ENCODE measurements around the gene TRIM63.

- TF ChIP-seq EZH2 (IDR thresholded peaks at IDR 0.05; ENCODE audit: low read length, missing control alignments) = no peak
- no peak for TF ChIP-seq CTCF (conservative IDR thresholded peaks at IDR 0.05 in 1 of 2, IDR thresholded peaks at IDR 0.05 in 1 of 2; ENCODE audit: low read depth in 1 of 2, low read length in 2 of 2)
Measured at GRCh38 chr1:26084844-26085243, 17.4 kb upstream of the TRIM63 start.
